Activated T-helper 2 cell treated with anti-CD3 and anti-CD28 coated beads, Interferon-gamma antibody, Interleukin-2, Interleukin-4, amounts not matched to agents 10 μg/mL and 5 μg/mL and 100 μg/mL, durations not matched to agents 14 hours and 24 hours and 36 hours (primary cell): ENCODE results near the gene FAM174C. TPM values are rescaled to one million over a fixed set of nuclear protein-coding genes. Genes with fewer than 3 reads are reported as not detected.

Source experiments
- DNase-seq: peaks from one replicate; pipeline ENCODE4 v3.0.0; 2021; ENCODE audit warnings: low spot score
- H3K27ac Mint-ChIP-seq: one replicate; pipeline ENCODE4 v1.8.0; 2021; ENCODE audit warnings: mixed read lengths
- H3K27me3 Mint-ChIP-seq: one replicate; pipeline ENCODE4 v1.8.0; 2021; ENCODE audit warnings: low read depth, mixed read lengths
- H3K36me3 Mint-ChIP-seq: one replicate; pipeline ENCODE4 v1.8.0; 2021; ENCODE audit warnings: low read depth, mixed read lengths
- H3K4me1 Mint-ChIP-seq: one replicate; pipeline ENCODE4 v1.8.0; 2021; ENCODE audit warnings: low read depth, mixed read lengths
- H3K4me3 Mint-ChIP-seq: one replicate; pipeline ENCODE4 v1.8.0; 2021; ENCODE audit warnings: low read depth, mild to moderate bottlenecking, moderate library complexity, mixed read lengths
- H3K9me3 Mint-ChIP-seq: one replicate; pipeline ENCODE4 v1.8.0; 2021; ENCODE audit warnings: mixed read lengths
- intact Hi-C: fragments of 100-400 bp; cut with micrococcal nuclease; formaldehyde crosslinking; loops from one replicate; pipeline ENCODE4 v1.15.1; 2023
- total RNA-seq: library from RNA; stranded (reverse); gene quantifications from 2 replicates; pipeline ENCODE4 v1.2.3, GENCODE V29; 2022

The FAM174C gene
- total RNA-seq, 1 donor from 2014 or later = 99.4 TPM

DNA sequence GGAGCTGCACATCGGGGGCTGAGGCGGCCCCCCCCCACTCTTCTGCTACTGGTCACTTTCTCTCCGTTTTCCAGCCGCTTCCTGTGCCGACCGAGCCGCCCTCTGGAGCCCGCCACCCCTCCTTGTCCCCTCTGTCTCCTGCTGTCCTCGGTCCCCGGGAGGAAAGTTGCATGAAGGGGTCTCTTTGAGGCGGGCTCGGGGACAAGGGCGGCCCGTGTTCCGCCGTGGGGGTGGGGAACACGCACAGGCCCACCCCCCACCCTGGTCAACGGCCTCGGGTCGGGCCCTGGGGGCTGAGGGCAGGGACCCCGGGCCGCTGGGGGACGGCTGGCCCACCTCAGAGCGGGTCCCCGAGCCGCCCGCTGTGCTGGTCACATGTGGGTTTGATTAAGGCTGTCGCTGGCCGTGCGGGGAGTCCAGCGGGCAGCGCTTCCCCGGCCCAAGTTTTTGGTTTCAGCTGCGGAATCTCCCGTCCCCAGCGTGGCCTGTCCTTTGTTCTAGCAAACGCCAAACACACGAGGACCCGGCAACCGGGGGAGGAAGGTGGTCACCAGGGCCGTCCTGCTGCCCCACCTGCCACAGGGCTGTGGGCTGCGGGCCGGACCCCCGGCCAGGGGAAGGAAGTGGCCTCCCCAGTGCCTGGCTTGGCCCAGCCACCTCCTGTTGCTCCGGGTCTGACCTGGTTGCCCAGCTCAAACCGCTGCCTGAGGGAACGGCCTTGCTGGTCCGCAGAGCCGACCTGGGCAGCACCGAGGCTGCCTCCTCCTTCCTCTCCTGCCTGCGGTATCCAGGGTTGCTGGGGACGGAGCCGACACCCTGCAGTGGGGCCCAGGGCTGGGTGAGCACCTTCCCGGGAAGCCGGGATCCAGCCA lies 12.3 kb downstream of the FAM174C start:
- Mint-ChIP-seq H3K27ac (no peak overlapping the region), H3K4me3 (no peak overlapping the region), H3K27me3 (peaks cover 19% of the 10 kb centered on the region), H3K4me1 (no peaks in the 10 kb centered on the region), H3K36me3 (no peaks in the 10 kb centered on the region), H3K9me3 (no peaks in the 10 kb centered on the region)
- intact Hi-C loops = no loop called here
- DNase-seq = no peak

DNA sequence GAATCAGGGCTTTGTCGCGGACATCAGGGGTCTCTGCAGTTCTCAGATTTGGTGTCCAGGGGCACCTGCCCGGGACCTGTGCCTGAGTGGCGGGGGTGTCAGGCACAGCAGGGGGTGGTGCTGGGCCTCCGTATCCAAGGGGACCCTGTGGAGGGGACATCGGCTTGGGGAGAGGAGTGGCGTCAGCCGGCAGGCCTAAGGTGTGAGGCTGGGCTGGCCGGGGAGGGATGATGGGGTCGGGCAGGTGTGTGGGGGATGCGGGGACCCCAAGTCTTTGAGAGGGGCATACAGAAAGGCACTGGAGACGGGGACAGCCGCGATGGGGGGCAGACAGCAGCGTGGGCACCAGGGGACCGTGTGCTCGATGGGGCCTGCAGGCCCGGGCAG lies 12.9 kb downstream of the FAM174C start:
- no peak for DNase-seq
- H3K27ac Mint-ChIP-seq = no peak overlapping the region
- H3K4me1 Mint-ChIP-seq = no peaks in the 10 kb centered on the region
- H3K9me3 Mint-ChIP-seq = no peaks in the 10 kb centered on the region
- H3K27me3 Mint-ChIP-seq = peaks cover 18% of the 10 kb centered on the region
- no peaks in the 10 kb centered on the region for H3K36me3 Mint-ChIP-seq
- no peak overlapping the region for H3K4me3 Mint-ChIP-seq
- intact Hi-C loops = no loop called here

DNA sequence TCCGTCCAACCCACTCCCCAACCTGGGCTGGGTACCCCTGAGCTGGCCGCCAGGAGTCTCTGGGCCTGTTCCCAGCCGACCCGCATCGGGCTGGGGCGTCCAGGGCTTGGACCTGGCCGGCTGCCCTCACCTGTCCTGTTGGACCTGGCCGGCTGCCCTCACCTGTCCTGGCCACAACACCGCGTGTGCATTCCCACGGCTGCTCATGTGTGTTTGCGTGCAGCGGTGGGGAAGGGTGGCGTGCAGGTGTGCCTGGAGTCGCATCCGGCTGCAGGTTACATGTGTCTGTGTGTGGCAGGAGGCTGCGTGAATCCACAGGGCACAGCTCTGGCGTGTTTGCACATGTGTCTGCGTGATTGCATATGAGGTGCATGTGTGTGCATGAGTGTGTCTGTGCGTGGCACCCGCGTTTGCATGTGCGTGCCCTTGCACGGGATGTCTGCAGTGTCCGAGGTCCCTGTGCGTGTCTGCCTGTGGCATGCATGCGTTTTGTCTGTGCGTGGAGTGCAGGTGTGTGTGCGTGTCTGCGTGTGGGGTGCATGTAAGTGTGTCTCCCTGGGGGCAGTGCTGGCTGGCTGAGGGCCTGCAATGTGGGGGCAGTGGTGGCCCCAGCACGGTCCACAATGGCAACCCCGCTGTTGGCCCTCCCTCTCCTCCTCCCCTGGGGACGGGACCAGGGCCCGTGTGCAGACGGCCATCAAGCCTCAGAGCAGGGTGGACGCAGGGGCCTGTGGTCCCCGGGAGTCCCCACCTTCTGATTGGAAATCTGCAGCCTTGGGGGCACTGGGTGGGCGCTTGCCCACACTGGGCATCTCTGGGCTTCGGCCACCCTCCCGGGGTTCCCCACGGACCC lies 13.7 kb downstream of the FAM174C start:
- Mint-ChIP-seq H3K9me3 (no peaks in the 10 kb centered on the region), H3K27me3 (peaks cover 16% of the 10 kb centered on the region), H3K27ac (no peak overlapping the region), H3K4me3 (no peak overlapping the region), H3K36me3 (no peaks in the 10 kb centered on the region), H3K4me1 (no peaks in the 10 kb centered on the region)
- DNase-seq = no peak
- intact Hi-C loops = no loop called here

DNA sequence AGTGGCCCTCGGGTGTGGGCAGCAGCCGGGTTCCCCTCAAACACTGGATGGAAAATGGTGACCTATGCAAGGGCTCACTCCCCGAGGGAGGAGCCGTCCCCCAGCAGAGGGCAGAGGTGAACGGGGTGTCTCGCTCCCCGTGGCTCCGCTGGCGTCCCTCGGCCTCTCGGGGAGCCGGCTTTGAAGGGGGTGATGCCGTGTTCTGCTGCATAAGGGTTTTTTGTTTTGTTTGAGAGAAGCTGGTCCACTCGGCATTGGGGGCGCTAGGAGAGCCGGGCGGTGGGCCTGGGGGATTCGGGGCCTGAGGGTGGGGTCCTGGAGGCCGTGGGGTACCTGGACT lies 14.3 kb downstream of the FAM174C start:
- Mint-ChIP-seq H3K27ac (no peak overlapping the region), H3K36me3 (no peaks in the 10 kb centered on the region), H3K9me3 (no peaks in the 10 kb centered on the region), H3K4me1 (no peaks in the 10 kb centered on the region), H3K27me3 (peaks cover 11% of the 10 kb centered on the region), H3K4me3 (no peak overlapping the region)
- intact Hi-C loops = no loop called here
- no peak for DNase-seq

DNA sequence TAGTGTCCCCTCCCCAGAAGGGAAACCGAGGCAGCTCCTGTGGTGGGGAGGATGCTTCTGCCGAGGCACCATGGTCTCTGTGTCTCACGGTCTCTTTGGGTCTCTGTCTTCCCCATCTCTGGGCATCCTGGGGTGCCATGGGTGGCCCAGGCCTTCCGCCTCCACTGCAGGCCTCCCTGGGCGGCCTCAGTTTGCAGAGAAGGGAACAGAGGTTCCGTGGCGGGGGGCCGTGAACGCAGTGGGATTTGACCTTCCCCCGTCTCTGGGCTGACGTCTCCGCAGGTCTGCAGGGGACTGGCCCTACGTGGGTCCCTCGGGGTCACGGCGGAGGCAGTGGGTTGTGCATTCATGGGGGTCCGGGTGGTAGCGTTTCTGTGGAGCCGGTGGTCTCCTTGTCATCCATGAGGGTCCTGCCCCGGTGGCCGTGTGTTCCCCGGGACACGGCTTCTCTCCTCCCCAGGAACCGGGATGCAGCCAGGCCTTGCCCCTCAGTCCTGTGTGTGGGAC lies 14.9 kb downstream of the FAM174C start:
- no peak for DNase-seq
- Mint-ChIP-seq H3K9me3 (no peaks in the 10 kb centered on the region), H3K27me3 (peaks cover 6% of the 10 kb centered on the region), H3K4me3 (no peak overlapping the region), H3K27ac (no peak overlapping the region), H3K36me3 (no peaks in the 10 kb centered on the region), H3K4me1 (no peaks in the 10 kb centered on the region)
- intact Hi-C loops = no loop called here

DNA sequence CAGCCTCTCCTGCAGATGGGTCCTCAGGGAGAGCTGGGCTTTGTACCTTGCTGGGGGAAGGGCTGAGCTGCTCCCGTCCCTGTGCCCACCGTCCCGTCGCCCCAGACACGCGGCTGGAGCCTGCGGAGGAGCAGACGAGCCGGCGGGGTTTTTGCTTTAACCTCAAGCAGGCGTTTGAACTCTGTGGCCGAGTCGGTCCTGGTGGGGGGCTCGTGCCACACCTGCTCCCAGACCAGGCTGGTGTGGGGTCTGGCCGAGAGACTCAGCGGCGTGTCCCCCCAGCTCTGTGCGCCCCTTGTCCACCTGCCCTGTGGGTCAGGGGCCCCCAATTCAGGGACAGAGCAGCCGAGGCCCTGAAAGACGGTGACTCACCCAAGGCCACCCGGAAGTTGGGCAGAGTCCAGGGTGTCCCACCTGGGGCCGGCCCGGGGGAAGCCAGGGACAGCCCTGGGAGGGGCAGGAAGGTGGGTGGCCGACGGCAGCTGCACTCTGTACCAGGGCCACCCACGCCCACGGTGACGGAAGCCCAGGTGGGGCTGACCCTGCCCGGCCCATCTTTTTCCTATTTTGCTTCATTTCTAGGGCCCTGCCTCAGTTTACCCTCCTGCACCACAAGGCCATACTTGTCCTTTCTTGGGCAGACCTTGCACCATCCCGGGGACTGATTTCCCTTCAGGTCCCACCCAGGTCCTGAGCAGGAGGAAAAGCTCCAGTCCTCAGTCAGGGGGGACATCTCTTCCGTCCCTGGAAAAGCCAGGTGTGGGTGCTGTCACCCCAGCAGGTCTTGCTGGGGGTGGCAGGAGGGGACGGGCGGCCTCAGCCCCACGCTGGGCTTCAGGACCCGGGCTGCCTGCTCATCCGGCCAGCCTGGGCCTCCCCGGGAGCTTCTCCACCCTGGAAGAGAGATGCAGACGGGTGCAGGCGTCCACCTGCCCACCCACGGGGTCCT lies 15.6 kb downstream of the FAM174C start:
- no peak for DNase-seq
- Mint-ChIP-seq H3K4me3 (no peak overlapping the region), H3K4me1 (no peaks in the 10 kb centered on the region), H3K9me3 (no peaks in the 10 kb centered on the region), H3K36me3 (no peaks in the 10 kb centered on the region), H3K27me3 (peaks cover 6% of the 10 kb centered on the region), H3K27ac (no peak overlapping the region)
- intact Hi-C loops = no loop called here

DNA sequence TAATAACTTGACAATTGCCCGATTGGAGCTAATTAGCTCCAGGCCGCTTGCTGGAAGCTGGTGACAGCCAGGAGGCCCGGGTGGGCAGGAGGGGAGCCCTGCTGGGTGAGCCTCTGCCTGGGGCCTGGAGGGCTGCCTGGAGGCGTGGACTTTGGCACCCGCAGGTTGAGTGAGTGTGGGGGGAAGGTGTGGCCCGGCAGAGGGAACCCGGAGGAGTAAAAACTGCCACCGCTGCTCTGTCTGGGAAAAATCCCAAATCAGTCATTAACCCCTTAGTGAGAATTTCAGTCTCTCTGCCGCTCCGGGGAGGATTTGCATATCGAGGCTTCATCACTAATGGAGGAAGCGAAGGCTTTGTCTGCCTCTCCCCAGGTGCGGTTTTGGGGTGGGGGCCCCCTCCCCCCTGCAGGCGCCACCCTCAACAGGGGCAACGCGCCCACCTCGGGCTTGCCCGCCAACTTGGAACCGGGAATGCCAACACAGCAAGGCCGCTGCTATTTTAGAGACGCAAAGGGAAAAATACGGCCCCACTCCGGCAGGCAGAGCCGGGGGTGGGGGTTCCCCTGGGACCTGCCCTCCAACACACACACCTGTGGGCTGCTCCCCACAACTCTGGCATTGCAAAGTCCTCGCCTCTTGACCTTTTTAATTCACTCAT lies 16.6 kb downstream of the FAM174C start:
- H3K27me3 Mint-ChIP-seq = peaks cover 2% of the 10 kb centered on the region
- H3K36me3 Mint-ChIP-seq = no peaks in the 10 kb centered on the region
- H3K27ac Mint-ChIP-seq = no peak overlapping the region
- H3K4me3 Mint-ChIP-seq = no peak overlapping the region
- intact Hi-C loops = no loop called here
- no peaks in the 10 kb centered on the region for H3K9me3 Mint-ChIP-seq
- no peaks in the 10 kb centered on the region for H3K4me1 Mint-ChIP-seq
- no peak for DNase-seq

DNA sequence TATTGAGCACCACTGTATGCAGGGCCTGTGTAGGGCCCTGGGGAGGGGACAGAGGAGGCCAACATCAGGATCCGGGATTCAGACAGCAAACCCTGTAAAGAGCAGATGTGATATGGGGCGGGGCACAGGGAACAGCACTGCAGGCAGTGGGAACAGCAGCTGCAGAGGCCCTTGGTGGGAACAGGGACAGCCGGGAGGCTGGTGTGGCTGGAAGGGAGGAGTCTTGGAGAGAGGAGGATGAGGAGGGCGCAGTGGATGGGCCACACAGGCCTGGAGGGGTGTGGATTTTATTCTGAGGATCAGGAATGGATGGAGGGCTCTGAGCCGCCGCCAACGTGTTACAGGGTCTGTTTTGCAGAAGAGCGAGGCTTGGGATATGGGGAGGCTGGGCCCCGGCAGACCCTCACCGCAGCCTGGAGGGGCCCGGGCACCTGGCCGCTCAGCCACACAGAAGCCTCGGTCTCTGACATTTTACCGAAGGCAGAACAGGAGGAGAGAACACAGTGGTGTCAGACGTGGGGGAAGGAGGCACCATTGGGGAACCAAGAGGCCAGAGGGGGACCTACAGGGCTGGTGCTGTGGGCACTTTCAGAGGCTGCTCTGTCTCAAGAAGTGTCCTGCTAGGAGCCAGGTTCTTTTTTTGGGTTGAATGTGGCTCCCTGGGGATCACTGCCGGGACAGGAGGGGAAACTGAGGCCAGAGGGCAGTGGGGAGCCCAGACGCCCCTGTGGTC lies 17.3 kb downstream of the FAM174C start:
- Mint-ChIP-seq H3K27ac (no peak overlapping the region), H3K4me1 (no peaks in the 10 kb centered on the region), H3K9me3 (no peaks in the 10 kb centered on the region), H3K36me3 (no peaks in the 10 kb centered on the region), H3K27me3 (peaks cover 2% of the 10 kb centered on the region), H3K4me3 (no peak overlapping the region)
- intact Hi-C loops = no loop called here
- no peak for DNase-seq

DNA sequence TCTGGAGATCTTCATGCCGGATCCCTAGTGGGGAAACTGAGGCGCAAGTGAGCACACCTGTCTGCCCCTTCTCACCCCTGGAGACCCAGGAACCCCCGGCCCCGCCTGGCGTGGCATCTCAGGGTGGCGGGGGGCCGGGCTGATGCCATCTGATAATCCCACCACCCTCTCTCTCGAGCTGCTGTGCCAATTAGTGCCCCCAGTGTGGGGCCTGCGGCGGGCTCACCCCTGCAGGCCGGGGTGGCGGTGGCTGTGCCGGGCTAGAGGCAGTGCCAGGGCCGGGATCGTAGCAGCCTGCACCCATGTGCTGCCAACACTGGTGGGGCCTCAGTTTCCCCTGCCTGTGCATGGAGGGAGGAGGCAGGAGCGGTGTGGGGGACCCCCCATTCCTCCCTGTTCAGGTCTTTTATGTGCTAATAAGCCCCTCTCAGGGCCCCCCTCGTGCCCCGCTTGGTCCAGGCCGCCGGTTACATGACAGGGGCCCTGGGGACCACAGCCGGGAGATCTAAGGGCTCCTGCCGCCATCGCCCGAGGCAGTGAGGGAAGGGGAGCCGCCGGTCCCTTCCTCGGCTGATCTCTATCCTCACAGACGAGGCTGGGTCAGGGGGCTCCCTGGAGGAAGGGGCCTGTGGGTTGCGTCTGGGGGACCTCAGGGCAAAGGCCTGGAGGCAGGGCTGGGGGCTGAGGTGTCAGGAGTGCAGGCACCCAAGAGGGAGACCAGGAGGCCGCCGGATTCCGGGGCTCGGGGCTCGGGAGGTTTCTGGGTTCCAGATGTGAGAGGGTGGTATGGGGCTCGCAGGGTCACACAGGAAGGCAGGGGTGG lies 18.7 kb downstream of the FAM174C start:
- no peaks in the 10 kb centered on the region for H3K4me1 Mint-ChIP-seq
- H3K4me3 Mint-ChIP-seq = no peak overlapping the region
- no peaks in the 10 kb centered on the region for H3K36me3 Mint-ChIP-seq
- no peaks in the 10 kb centered on the region for H3K9me3 Mint-ChIP-seq
- no peak for DNase-seq
- H3K27me3 Mint-ChIP-seq = peaks cover 2% of the 10 kb centered on the region
- no peak overlapping the region for H3K27ac Mint-ChIP-seq
- intact Hi-C loops = no loop called here

DNA sequence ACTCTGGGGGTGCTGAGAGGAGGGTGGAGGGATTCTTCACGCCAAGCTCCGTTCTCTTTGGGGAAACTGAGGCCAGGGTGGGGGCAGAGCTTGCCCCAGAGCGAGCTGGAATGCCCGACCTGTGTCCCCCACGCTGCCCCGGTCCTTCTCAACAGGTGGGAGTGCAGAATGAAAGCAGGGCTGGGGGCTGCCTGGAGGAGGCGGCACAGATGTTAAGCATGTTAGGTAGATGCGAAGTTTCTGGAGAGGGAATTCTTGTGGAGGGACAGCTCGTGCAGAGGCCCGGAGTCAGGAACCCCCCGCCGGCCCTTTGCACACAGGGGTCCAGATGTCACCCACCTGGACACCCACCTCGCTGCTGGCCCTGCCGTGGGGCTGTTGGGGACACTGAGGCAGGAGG lies 19.4 kb downstream of the FAM174C start:
- no peak overlapping the region for H3K27ac Mint-ChIP-seq
- no peaks in the 10 kb centered on the region for H3K36me3 Mint-ChIP-seq
- H3K4me1 Mint-ChIP-seq = no peaks in the 10 kb centered on the region
- DNase-seq = no peak
- no peaks in the 10 kb centered on the region for H3K9me3 Mint-ChIP-seq
- H3K27me3 Mint-ChIP-seq = peaks cover 2% of the 10 kb centered on the region
- intact Hi-C loops = no loop called here
- no peak overlapping the region for H3K4me3 Mint-ChIP-seq
